Panc1 (cell line): ENCODE results near the gene NANS.
A peak's percentile ranks its signal among the peaks of the same experiment; 100 is the strongest.

Source experiments
- CTCF ChIP-seq: fragments of 450-650 bp; IDR thresholded peaks from 2 replicates; pipeline ENCODE4 v1.5.1; 2017; ENCODE audit warnings: mild to moderate bottlenecking
- POLR2AphosphoS5 ChIP-seq: IDR thresholded peaks from 2 replicates; pipeline ENCODE4 v1.6.1; 2012; ENCODE audit warnings: mild to moderate bottlenecking, low read depth, low read length, moderate library complexity
- REST ChIP-seq, 2 experiments: IDR thresholded peaks; 2 replicates each; pipeline ENCODE4 v1.6.1; 2011 to 2012; ENCODE audit warnings: low read depth in 2 of 2, control low read depth in 1 of 2, low read length in 1 of 2, mild to moderate bottlenecking in 1 of 2, moderate library complexity in 1 of 2; ENCODE audit not compliant: insufficient read depth in 1 of 2
- SIN3A ChIP-seq: IDR thresholded peaks from 2 replicates; pipeline ENCODE4 v1.6.1; 2012; ENCODE audit warnings: low read depth, mild to moderate bottlenecking, low read length, moderate library complexity, borderline replicate concordance; ENCODE audit not compliant: insufficient read depth
- TCF7L2 ChIP-seq: IDR thresholded peaks from 2 replicates; pipeline ENCODE4 v1.6.1; 2011; ENCODE audit warnings: mild to moderate bottlenecking, low read depth, low read length, inconsistent platforms

- TF ChIP-seq CTCF, result peak; percentile 43; the same call in 1 of the 2 replicates
- no peak; the same call in 1 of the 2 replicates for TF ChIP-seq POLR2AphosphoS5
- 0 out of 2 replicates have a peak, but pooled peaks have one; percentile 19 for TF ChIP-seq SIN3A
- no peak for TF ChIP-seq REST (IDR thresholded peaks at IDR 0.05; ENCODE audit: insufficient read depth in 1 of 2, low read depth in 2 of 2, low read length in 1 of 2)
- TF ChIP-seq TCF7L2, result no peak
Observed at GRCh38 chr9:98118640-98119601, 62.4 kb downstream of the NANS start, which contains the start of gene TRIM14.
